Transverse colon (tissue), 4 donors: ENCODE data around the gene LDB2. TPM values are rescaled to one million over a fixed set of nuclear protein-coding genes. Genes with fewer than 3 reads are reported as not detected.

Experiments
- DNase-seq: peaks from one replicate; pipeline ENCODE4 v3.0.0-alpha.2; 2019
- H3K27ac ChIP-seq, 4 donors: fragments of 200-600 bp; sonication (generic); 2 replicates each; pipeline ENCODE4 v1.5.1; 2016 to 2018; ENCODE audit warnings: inconsistent platforms in 4 of 4
- H3K27me3 ChIP-seq: fragments of 200-600 bp; sonication (generic); 2 replicates; pipeline ENCODE4 v1.5.1; 2017; ENCODE audit warnings: inconsistent platforms
- H3K36me3 ChIP-seq, 4 donors: fragments of 200-600 bp; sonication (generic); 2 replicates each; pipeline ENCODE4 v1.5.1; 2017 to 2019; ENCODE audit warnings: inconsistent platforms in 4 of 4
- H3K4me1 ChIP-seq, 4 donors: fragments of 200-600 bp; sonication (generic); 2 replicates each; pipeline ENCODE4 v1.5.1; 2017 to 2020; ENCODE audit warnings: inconsistent platforms in 4 of 4
- H3K4me3 ChIP-seq, 4 donors: fragments of 200-600 bp; sonication (generic); 1 replicate in 1 of 4; 2 replicates in 3 of 4; pipeline versions ENCODE4 v1.5.1 to v1.6.1; 2017 to 2019; ENCODE audit warnings: inconsistent platforms in 4 of 4
- H3K9me3 ChIP-seq, 2 donors: fragments of 200-600 bp; sonication (generic); 2 replicates each; pipeline ENCODE4 v1.5.1; 2017 to 2019; ENCODE audit warnings: inconsistent platforms in 2 of 2
- CTCF ChIP-seq, 5 experiments: fragments of 200-600 bp in 3 of 5; fragments of 450-650 bp in 2 of 5; sonication (generic) in 3 of 5; IDR thresholded peaks; 1 replicate in 2 of 5; 2 replicates in 3 of 5; pipeline ENCODE4 v1.5.1; 2016 to 2017; ENCODE audit warnings: antibody characterized with exemption in 5 of 5, inconsistent platforms in 3 of 5, mild to moderate bottlenecking in 2 of 5, moderate library complexity in 1 of 5
- EP300 ChIP-seq: sonication (generic); formaldehyde crosslinking; IDR thresholded peaks from one replicate; pipeline ENCODE4 v1.6.1; 2017; ENCODE audit warnings: antibody characterized with exemption, low read depth
- POLR2A ChIP-seq: fragments of 450-650 bp; IDR thresholded peaks from one replicate; pipeline ENCODE4 v1.6.1; 2016; ENCODE audit warnings: antibody characterized with exemption, mild to moderate bottlenecking, moderate library complexity
- POLR2AphosphoS5 ChIP-seq, 3 donors: sonication (generic); formaldehyde crosslinking; IDR thresholded peaks; one replicate each; pipeline ENCODE4 v1.6.1; 2016; ENCODE audit warnings: antibody characterized with exemption in 3 of 3
- WGBS, 2 donors: methylation state at CpG; one replicate each; pipeline ENCODE4 v1.1.5; 2018; ENCODE audit warnings: low coverage in 1 of 2; 5-methylcytosine and 5-hydroxymethylcytosine counted together
- in situ Hi-C, 4 donors: fragments of 200-750 bp; cut with MboI; loops; one replicate each; pipeline versions ENCODE4 v1.15.0 to v1.15.1; 2017; ENCODE audit warnings: low sequenced_read_pairs in 3 of 4, low pct_ligation_motif_present in 1 of 4, low pct_unique_long_range_greater_than_20kb in 1 of 4
- intact Hi-C: fragments of 100-400 bp; cut with DNase I; formaldehyde crosslinking; loops from one replicate; pipeline ENCODE4 v1.15.1; 2023; ENCODE audit warnings: low total_unique reads
- total RNA-seq, 4 donors: library from RNA; depleted of rRNA; stranded (reverse); fragments of >200 nt; gene quantifications; one replicate each; pipeline ENCODE4 v1.1.0, GENCODE V29; 2016

The LDB2 gene
- total RNA-seq, 4 donors from 2014 or later, result 7.0 to 46.6 (median 8.9) TPM

- DNase-seq, result no peak
- TF ChIP-seq POLR2AphosphoS5 (IDR thresholded peaks at IDR 0.05), result no peak
- no peak for TF ChIP-seq POLR2A
- TF ChIP-seq EP300, result no peak
- TF ChIP-seq CTCF (IDR thresholded peaks at IDR 0.05), result no peak
- H3K27me3 ChIP-seq, result no peaks in the 10 kb centered on the region
- no peaks in the 10 kb centered on the region for H3K9me3 ChIP-seq
- no peaks in the 10 kb centered on the region for H3K36me3 ChIP-seq
- H3K4me3 ChIP-seq, result no peak overlapping the region
- H3K27ac ChIP-seq, result no peak overlapping the region
- intact Hi-C loops, result no loop called here
- H3K4me1 ChIP-seq, result no peaks in the 10 kb centered on the region
- in situ Hi-C loops, result no loop called here
These were observed 91.1 kb downstream of the LDB2 start for GRCh38 chr4:16807355-16807754.

GRCh38 chr4:16804581-16804980, 93.9 kb downstream of the LDB2 start:
- no peaks in the 10 kb centered on the region for H3K27me3 ChIP-seq
- no peaks in the 10 kb centered on the region for H3K4me1 ChIP-seq
- H3K36me3 ChIP-seq, result no peaks in the 10 kb centered on the region
- intact Hi-C loops, result no loop called here
- H3K27ac ChIP-seq, result no peak overlapping the region
- H3K4me3 ChIP-seq, result no peak overlapping the region
- H3K9me3 ChIP-seq, result no peaks in the 10 kb centered on the region
- TF ChIP-seq EP300, result no peak
- TF ChIP-seq POLR2A, result no peak
- TF ChIP-seq CTCF (IDR thresholded peaks at IDR 0.05), result no peak
- TF ChIP-seq POLR2AphosphoS5 (IDR thresholded peaks at IDR 0.05), result no peak
- in situ Hi-C loops, result no loop called here
- DNase-seq, result no peak

- Histone ChIP-seq H3K9me3 (no peaks in the 10 kb centered on the region), H3K4me3 (no peak overlapping the region), H3K27ac (no peak overlapping the region), H3K4me1 (no peaks in the 10 kb centered on the region), H3K36me3 (no peaks in the 10 kb centered on the region), H3K27me3 (no peaks in the 10 kb centered on the region)
- TF ChIP-seq EP300, result no peak
- TF ChIP-seq POLR2A, result no peak
- TF ChIP-seq CTCF (IDR thresholded peaks at IDR 0.05), result no peak
- no peak for TF ChIP-seq POLR2AphosphoS5 (IDR thresholded peaks at IDR 0.05)
- in situ Hi-C loops, result no loop called here
- no peak for DNase-seq
- intact Hi-C loops, result no loop called here
- WGBS, 2 donors, result 75 to 83% methylated on average over 2 to 3 of the region's 3 CpGs
These were observed 96.4 kb downstream of the LDB2 start for GRCh38 chr4:16802044-16802443.

GRCh38 chr4:16801356-16801755, 97.1 kb downstream of the LDB2 start:
- in situ Hi-C loops (no loop called here), intact Hi-C loops (no loop called here)
- H3K9me3 ChIP-seq, result no peaks in the 10 kb centered on the region
- no peak for TF ChIP-seq POLR2A
- TF ChIP-seq CTCF (IDR thresholded peaks at IDR 0.05), result no peak
- TF ChIP-seq EP300, result no peak
- TF ChIP-seq POLR2AphosphoS5 (IDR thresholded peaks at IDR 0.05), result no peak
- H3K27me3 ChIP-seq, result no peaks in the 10 kb centered on the region
- 58 to 68% methylated on average over 3 of the region's 3 CpGs for WGBS, 2 donors
- H3K4me1 ChIP-seq, result no peaks in the 10 kb centered on the region
- no peaks in the 10 kb centered on the region for H3K36me3 ChIP-seq
- no peak for DNase-seq
- no peak overlapping the region for H3K27ac ChIP-seq
- H3K4me3 ChIP-seq, result no peak overlapping the region
